ENCODE results near the gene IL22RA2. TPM values are rescaled to one million over a fixed set of nuclear protein-coding genes. Genes with fewer than 3 reads are reported as not detected.
"Not testable (repeated sequence)": the region's sequence is repeated elsewhere in the genome, so short reads cannot be mapped to it uniquely, and the experiment has no call there.

The IL22RA2 gene
- not detected in 2 replicates for total RNA-seq

- DNase-seq (ENCODE audit: low read depth, low spot score) = no peak
These were observed at the start of gene IL22RA2 for GRCh38 chr6:137173501-137173900. IL22RA2 (minus strand) TSS chr6:137173644; CDS start chr6:137161749, 11,895 bp downstream.

- DNase-seq (ENCODE audit: low read depth, low spot score) = peak; percentile 45
These were observed 48.9 kb upstream of the IL22RA2 start for GRCh38 chr6:137222381-137222780.

DNA sequence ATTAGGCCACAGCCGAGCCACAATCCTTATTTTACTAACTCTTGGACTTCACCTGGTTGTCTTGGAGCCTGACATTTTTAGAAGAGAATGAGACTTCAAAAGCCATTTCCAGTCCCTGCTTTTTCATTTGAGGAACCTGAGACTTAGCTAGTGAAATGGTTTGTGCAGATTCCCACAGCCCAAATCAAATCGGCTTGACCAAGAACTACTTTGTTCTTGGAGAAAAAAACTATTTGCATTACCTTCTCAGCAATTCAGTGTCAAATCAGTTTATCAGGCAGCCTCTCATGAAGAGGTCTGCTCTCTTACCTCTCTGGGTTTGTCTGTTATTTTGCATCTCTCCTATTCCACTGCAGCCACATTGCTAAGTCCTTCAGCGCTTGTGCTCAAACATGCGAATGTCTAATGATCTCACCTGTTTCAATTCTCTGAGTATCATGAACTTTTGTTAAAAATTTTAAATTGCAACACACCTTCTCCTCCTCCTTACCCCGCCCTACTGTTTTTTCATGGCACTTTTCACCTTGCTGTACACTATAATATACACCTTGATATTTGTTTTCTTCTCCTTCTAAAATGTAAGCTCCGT lies 46.3 kb upstream of the IL22RA2 start:
- DNase-seq (ENCODE audit: low read depth, low spot score) = no peak

DNA sequence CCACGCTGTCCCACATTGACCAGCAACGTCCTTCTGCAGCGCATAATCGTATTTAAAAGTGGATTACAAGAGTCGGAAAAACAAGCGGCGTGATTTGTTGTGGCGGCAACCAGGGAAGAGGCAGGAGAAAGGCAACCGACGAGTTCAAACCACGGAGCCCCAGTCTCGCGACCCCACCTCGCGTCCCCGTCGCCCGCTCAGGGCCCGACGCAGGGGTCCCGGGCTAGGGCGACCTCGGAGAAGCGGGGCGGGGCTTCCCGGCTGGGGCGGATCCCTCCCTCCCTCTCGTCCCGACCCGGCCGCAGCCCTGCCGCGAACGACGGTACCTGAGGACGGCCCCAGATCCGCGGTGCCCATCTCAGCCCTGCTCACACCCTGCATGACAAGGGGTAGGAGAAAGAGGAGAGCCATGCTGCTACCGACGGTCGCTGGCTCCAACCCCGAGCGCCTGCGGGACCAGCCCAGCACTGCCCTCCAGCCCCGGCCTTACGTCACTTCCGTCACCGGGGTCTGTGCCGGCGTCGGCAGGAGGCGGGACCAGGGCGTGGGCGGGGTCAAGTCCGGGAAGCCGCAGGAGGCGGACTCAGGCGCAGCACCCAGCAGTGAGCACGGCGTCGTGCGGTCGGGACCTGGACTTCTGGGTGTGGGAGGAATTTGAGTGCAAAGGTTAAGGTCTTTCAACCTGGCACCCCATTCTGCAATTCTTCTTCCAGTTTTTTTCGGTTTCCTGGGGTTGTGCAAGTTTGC lies 45.6 kb upstream of the IL22RA2 start, which contains the start of gene IFNGR1:
Gene IFNGR1 (minus strand): TSS at position 469 of the 747 bp plus-strand sequence. CDS start 58 bp downstream, at position 411.
- peak; percentile 60 for DNase-seq (ENCODE audit: low read depth, low spot score)

- no peak for DNase-seq (ENCODE audit: low read depth, low spot score)
These were observed 45.1 kb upstream of the IL22RA2 start for GRCh38 chr6:137218473-137218916.

DNA sequence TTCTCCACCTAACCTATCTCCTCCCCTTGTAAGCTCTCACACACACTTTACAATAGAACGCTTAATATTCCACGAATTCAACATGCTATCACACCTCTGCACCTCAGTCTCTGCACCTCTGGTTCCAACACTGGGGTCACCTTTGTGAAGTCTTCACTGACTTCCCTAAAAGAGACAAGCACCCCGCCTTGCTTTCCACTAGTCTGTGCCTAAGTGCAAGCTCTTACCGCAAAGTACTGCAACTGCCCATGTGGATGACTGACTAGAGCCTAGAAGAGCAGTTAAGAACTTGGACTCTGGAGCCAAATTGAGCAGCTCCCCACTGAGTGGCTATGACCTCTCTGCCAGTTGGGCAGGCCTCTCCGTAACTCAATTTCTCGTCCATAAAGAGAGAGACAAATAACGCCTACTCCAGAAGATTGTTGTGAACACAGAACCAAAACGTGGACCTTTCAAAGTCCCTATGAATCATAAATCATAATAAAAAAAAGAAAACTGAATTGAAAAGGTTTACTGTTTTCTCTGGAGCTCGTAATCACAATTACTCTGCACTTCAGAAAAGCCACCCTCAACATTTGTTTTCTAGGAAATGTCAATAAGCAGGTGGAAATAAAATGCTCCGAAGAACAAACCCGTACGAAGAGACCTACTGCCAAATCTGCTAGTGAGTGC lies 44.5 kb upstream of the IL22RA2 start:
- DNase-seq (ENCODE audit: low read depth, low spot score) = no peak

- no peak for DNase-seq (ENCODE audit: low read depth, low spot score)
These were observed 43.6 kb upstream of the IL22RA2 start for GRCh38 chr6:137216875-137217553.

- no peak for DNase-seq (ENCODE audit: low read depth, low spot score)
These were observed 42.7 kb upstream of the IL22RA2 start for GRCh38 chr6:137216106-137216505.

DNA sequence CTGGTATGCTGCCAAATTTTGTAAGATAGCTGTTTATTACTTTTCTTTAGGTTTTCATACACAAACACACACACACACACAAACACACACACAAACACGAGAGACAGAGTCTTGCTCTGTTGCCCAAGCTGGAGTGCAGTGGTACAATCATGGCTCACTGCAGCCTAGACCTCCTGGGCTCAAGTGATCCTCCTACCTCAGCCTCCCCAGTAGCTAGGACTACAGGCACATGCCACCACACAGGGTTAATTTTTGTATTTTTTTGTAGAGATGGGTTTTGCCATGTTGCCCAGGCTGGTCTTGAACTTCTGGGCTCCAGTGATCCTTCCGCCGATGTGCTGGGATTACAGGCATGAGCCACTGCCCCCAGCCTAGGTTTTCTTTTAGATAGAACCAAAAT lies 42.2 kb upstream of the IL22RA2 start:
- DNase-seq (ENCODE audit: low read depth, low spot score) = not testable (repeated sequence)

DNA sequence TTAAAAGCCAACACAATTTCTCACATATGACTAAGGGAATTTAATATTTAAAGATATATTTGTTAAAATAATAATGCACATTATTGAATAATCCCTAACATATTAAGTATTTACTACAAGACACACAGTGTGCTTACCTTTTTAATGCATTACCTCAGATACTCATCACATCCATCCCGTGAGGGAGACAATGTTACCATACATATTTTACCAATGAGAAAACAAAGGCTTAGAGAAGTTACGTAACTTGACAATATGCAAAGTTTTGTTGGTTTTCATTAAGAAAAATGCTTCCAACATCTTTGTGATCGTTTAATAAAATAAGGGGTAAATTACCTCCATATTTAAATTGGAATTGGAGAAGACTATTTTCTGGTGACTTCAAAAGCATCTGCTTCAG lies 41.5 kb upstream of the IL22RA2 start:
- no peak for DNase-seq (ENCODE audit: low read depth, low spot score)

DNA sequence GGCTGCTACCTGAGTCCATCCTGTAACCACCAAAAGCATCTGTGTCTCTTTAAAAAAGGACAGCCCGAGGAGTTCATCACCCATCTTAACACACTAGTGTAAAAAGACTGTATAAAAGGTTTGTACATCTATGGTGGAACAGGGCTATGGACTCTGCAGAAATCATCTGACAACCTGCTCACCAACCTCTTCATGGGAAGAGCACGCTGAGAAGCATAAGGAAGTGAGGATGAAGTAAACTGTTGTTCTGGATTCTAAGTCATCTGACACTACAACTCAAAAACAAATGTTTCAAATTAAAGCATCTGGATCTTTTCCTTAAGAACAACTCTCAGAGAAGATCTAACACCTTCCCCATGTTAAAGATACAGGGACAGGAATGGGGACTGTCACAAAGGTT lies 40.4 kb upstream of the IL22RA2 start:
- no peak for DNase-seq (ENCODE audit: low read depth, low spot score)

DNA sequence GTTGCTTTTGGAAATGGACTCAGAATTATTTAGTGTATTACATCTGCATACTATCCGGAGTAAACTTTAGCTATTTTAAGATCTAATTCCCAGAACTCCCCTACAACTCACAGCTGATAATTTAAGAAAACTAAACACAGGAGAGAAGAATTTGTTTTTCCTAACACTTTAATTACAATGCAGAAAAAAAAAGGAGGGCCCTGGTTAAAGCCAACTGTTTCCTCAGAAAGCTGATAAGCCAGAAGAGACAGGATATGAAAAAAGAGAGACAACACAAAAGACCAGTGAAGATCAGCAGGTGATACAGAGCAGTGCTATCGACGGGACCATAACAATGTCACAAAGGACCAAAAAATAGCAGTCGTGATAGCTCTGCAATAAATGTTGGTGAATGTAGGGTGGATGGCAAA lies 39.9 kb upstream of the IL22RA2 start:
- DNase-seq (ENCODE audit: low read depth, low spot score) = peak; percentile 40

- DNase-seq (ENCODE audit: low read depth, low spot score) = no peak
These were observed 38.5 kb upstream of the IL22RA2 start for GRCh38 chr6:137211910-137212309.

- no peak for DNase-seq (ENCODE audit: low read depth, low spot score)
These were observed 37.5 kb upstream of the IL22RA2 start for GRCh38 chr6:137210903-137211302.

GRCh38 chr6:137208279-137208678 lies 34.8 kb upstream of the IL22RA2 start:
- DNase-seq (ENCODE audit: low read depth, low spot score) = no peak

DNA sequence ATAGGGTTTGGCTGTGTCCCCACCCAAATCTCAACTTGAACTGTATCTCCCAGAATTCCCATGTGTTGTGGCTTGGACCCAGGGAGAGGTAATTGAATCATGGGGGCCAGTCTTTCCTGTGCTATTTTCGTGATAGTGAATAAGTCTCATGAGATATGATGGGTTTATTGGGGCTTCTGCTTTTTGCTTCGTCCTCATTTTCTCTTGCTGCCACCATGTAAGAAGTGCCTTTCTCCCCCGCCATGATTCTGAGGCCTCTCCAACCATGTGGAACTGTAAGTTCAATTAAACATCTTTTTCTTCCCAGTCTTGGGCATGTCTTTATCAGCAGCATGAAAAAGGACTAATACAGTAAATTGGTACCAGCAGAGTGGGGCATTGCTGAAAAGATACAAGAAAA lies 34.0 kb upstream of the IL22RA2 start:
- DNase-seq (ENCODE audit: low read depth, low spot score) = not testable (repeated sequence)

DNA sequence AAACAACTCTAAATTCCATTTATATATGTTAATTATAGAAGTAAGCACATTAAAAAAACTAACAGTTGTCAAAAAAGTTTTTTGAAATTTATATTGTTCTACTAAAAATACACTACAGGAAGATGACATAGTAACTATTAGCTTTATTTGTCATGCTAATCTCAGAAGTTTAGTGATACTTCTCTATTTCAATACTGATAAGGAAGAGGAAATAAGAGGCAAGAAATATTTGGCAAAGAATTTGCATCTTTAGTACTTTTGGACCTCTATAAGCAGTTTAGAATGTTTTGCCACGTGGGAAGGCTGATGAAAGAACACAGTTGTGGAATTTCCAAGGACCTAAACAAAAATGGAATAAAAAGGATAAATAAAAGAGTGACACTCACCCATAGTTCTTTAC lies 33.1 kb upstream of the IL22RA2 start:
- DNase-seq (ENCODE audit: low read depth, low spot score) = no peak

DNA sequence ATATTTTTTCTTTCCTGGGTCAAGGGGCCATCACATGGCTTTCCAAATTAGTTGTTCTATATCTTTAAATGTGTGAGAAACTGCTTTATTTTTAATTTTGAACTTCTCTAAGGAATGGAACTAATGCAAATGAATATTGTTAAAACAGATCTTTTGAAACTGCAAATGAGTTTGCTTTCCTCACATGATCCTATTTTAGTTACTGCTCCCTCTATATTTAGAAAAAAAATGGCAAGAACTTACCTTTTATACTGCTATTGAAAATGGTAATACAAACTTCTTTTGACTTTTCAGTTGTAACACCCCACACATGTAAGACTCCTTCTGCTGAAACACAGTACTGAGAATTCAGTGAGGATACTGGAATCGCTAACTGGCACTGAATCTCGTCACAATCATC lies 29.8 kb upstream of the IL22RA2 start:
- DNase-seq (ENCODE audit: low read depth, low spot score) = no peak

DNA sequence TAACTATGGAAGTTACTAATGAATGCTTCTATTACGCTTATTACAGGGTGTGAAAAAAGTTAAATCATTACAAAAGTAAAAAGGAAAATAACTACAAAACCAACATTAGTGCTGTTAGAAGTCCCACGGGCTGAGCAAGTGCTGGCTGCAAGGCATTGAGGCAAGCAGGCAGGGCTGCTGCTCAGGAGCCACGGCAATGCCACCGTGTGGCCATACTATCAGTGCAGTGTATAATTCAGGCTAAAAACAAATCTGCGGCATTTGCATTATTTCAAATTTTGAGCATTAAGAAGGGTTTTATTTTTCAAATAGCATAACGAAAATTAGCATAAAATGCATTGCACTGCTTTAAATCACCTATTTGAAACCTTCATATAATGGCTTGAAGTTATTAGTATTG lies 28.6 kb upstream of the IL22RA2 start:
- DNase-seq (ENCODE audit: low read depth, low spot score) = no peak

DNA sequence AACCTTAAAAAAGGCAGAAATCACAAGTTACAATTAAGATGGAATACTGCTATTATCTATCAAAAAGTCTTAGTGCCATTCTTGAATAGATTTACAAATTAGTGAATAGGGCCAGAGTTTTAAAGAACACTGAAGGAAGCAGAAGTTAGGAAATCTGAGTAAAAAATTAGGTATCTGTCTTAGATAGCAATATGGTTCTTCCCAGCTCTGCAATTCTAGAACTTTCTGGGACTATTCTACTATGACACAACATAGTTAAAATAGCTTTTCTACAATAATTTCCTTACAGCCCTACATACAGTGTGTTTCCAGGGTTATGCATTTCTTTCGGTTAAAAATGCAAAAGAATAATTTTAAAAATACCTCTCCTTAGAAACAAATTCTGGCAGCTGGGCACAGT lies 27.6 kb upstream of the IL22RA2 start:
- no peak for DNase-seq (ENCODE audit: low read depth, low spot score)

GRCh38 chr6:137200288-137200687 lies 26.8 kb upstream of the IL22RA2 start:
- DNase-seq (ENCODE audit: low read depth, low spot score) = no peak

Data from pulmonary artery endothelial cell (primary cell).